Myocyte (in vitro differentiated cells): Measurements from ENCODE around the gene PRAME. TPM values are rescaled to one million over a fixed set of nuclear protein-coding genes. Genes with fewer than 3 reads are reported as not detected.
"Not testable (repeated sequence)": the region's sequence is repeated elsewhere in the genome, so short reads cannot be mapped to it uniquely, and the experiment has no call there.

Source experiments
- DNase-seq: peaks from one replicate; pipeline ENCODE4 v3.0.0-alpha.2; 2012; ENCODE audit warnings: low read depth
- polyA plus RNA-seq: library from polyadenylated mRNA; unstranded; fragments of >200 nt; gene quantifications from one replicate; pipeline ENCODE4 v1.2.1, GENCODE V29; 2012; ENCODE audit warnings: missing spikeins
- total RNA-seq: library from RNA; depleted of rRNA; stranded (reverse); fragments of >200 nt; gene quantifications from 2 replicates; pipeline ENCODE4 v1.2.3, GENCODE V29; 2014

Gene PRAME
- not detected in 2 replicates for total RNA-seq
- polyA plus RNA-seq: not detected

GRCh38 chr22:22558972-22559603, at the start of gene PRAME:
Gene PRAME, minus strand, starts transcription at chr22:22559265. Its CDS starts 2,433 bp downstream, at chr22:22556832.
- no peak for DNase-seq

- DNase-seq: not testable (repeated sequence)
These were observed 49.0 kb upstream of the PRAME start for GRCh38 chr22:22608022-22608421.

- no peak for DNase-seq
These were observed 46.0 kb upstream of the PRAME start for GRCh38 chr22:22605074-22605404.

GRCh38 chr22:22604326-22605073, 45.4 kb upstream of the PRAME start:
- DNase-seq: no peak

GRCh38 chr22:22603470-22603947, 44.4 kb upstream of the PRAME start:
- DNase-seq: no peak

GRCh38 chr22:22600531-22601261, 41.6 kb upstream of the PRAME start:
- no peak for DNase-seq

- DNase-seq: no peak
These were observed 40.2 kb upstream of the PRAME start for GRCh38 chr22:22599248-22599647.

- DNase-seq: no peak
These were observed 39.1 kb upstream of the PRAME start for GRCh38 chr22:22598144-22598543.

- no peak for DNase-seq
These were observed 36.2 kb upstream of the PRAME start for GRCh38 chr22:22595001-22595835.

- DNase-seq: peak; percentile 54
These were observed 35.0 kb upstream of the PRAME start for GRCh38 chr22:22593964-22594656.

GRCh38 chr22:22593250-22593649, 34.2 kb upstream of the PRAME start:
- DNase-seq: no peak

GRCh38 chr22:22591348-22592299, 32.6 kb upstream of the PRAME start:
- peak; percentile 58 for DNase-seq

- no peak for DNase-seq
These were observed 31.2 kb upstream of the PRAME start for GRCh38 chr22:22590136-22590891.

- no peak for DNase-seq
These were observed 29.6 kb upstream of the PRAME start for GRCh38 chr22:22588485-22589164.

GRCh38 chr22:22587577-22588188, 28.6 kb upstream of the PRAME start:
- DNase-seq: no peak

GRCh38 chr22:22584722-22585121, 25.7 kb upstream of the PRAME start:
- no peak for DNase-seq

GRCh38 chr22:22583030-22583429, 24.0 kb upstream of the PRAME start:
- DNase-seq: no peak

- DNase-seq: not testable (repeated sequence)
These were observed 22.5 kb upstream of the PRAME start for GRCh38 chr22:22581524-22581923.
